HAP-1 (cell line): ENCODE measurements around the gene CCDC171.
A peak's percentile ranks its signal among the peaks of the same experiment; 100 is the strongest.

Experiments
- DNase-seq, 2 experiments: peaks; one replicate each; pipeline ENCODE4 v3.0.0-alpha.2; 2016 to 2020; ENCODE audit warnings: low spot score in 2 of 2
- H3K27me3 ChIP-seq: fragments of 250-450 bp; sonication (Bioruptor Pico); 2 replicates; pipeline ENCODE4 v1.5.1; 2020; ENCODE audit warnings: low read depth, mild to moderate bottlenecking, moderate library complexity
- H3K36me3 ChIP-seq: fragments of 250-450 bp; sonication (Bioruptor Pico); replicated peaks from 2 replicates; pipeline ENCODE4 v1.5.1; 2020; ENCODE audit warnings: mild to moderate bottlenecking
- H3K4me1 ChIP-seq: fragments of 250-450 bp; sonication (Bioruptor Pico); 2 replicates; pipeline ENCODE4 v1.5.1; 2020; ENCODE audit warnings: mild to moderate bottlenecking
- H3K4me3 ChIP-seq: fragments of 250-450 bp; sonication (Bioruptor Pico); 2 replicates; pipeline ENCODE4 v1.5.1; 2020; ENCODE audit warnings: mild to moderate bottlenecking, moderate library complexity
- H3K9me3 ChIP-seq: fragments of 250-450 bp; sonication (Bioruptor Pico); 2 replicates; pipeline ENCODE4 v1.5.1; 2020; ENCODE audit warnings: mild to moderate bottlenecking, moderate library complexity
- in situ Hi-C: fragments of 300-500 bp; cut with MboI; formaldehyde crosslinking; loops from 3 replicates; pipeline ENCODE4 v1.14.3; 2020; ENCODE audit warnings: low sequenced_read_pairs, inconsistent platforms, mixed read lengths

CCDC171 gene

GRCh38 chr9:15552636-15553527, at the start of gene CCDC171:
Gene CCDC171, plus strand, starts transcription at chr9:15553043. Its CDS starts 11,046 bp downstream, at chr9:15564089.
- peak within 1 kb of the TSS; percentile 46 for H3K4me3 ChIP-seq
- H3K4me1 ChIP-seq, result peaks cover 6% of the 10 kb centered on the region; the same call in 1 of the 2 replicates
- no peaks in the 10 kb centered on the region for H3K9me3 ChIP-seq
- in situ Hi-C loops, result loop anchor here (5.0 kb wide), 1 partner anchor 39 kb away; no protein-coding TSS in a partner anchor
- no peaks in the 10 kb centered on the region for H3K27me3 ChIP-seq
- no peaks in the 10 kb centered on the region for H3K36me3 ChIP-seq
- DNase-seq, result peak; percentile 91 to 95

- DNase-seq, result no peak
- no peaks in the 10 kb centered on the region for H3K9me3 ChIP-seq
- peaks cover 6% of the 10 kb centered on the region; the same call in 1 of the 2 replicates for H3K4me1 ChIP-seq
- H3K36me3 ChIP-seq, result peaks cover 62% of the 10 kb centered on the region
- no peak overlapping the region for H3K4me3 ChIP-seq
- in situ Hi-C loops, result loop anchor here (25.0 kb wide), 1 partner anchor 106 kb away; no protein-coding TSS in a partner anchor
- H3K27me3 ChIP-seq, result no peaks in the 10 kb centered on the region
Measured at GRCh38 chr9:15505921-15506320, 46.9 kb upstream of the CCDC171 start.

GRCh38 chr9:15509931-15510788, 42.7 kb upstream of the CCDC171 start:
- peak; percentile 27 to 68 for DNase-seq
- in situ Hi-C loops, result loop anchor here (25.0 kb wide), 1 partner anchor 102 kb away; no protein-coding TSS in a partner anchor

GRCh38 chr9:15510789-15511575, 41.9 kb upstream of the CCDC171 start, which contains the start of gene PSIP1:
Gene PSIP1, minus strand, starts transcription at chr9:15510970. Its CDS starts 782 bp downstream, at chr9:15510188.
- Histone ChIP-seq H3K4me3 (peak within 1 kb of the TSS; percentile 80), H3K9me3 (no peaks in the 10 kb centered on the region), H3K27me3 (no peaks in the 10 kb centered on the region), H3K36me3 (peaks cover 26% of the 10 kb centered on the region), H3K4me1 (peaks cover 16% of the 10 kb centered on the region)
- in situ Hi-C loops, result loop anchor here (25.0 kb wide), 1 partner anchor 101 kb away; no protein-coding TSS in a partner anchor
- DNase-seq, result peak; percentile 86

More at GRCh38 chr9:15509931-15510788, 42.7 kb upstream of the CCDC171 start:
- Histone ChIP-seq H3K4me3 (peak overlapping the region; percentile 80), H3K4me1 (peaks cover 16% of the 10 kb centered on the region), H3K9me3 (no peaks in the 10 kb centered on the region), H3K36me3 (peaks cover 34% of the 10 kb centered on the region), H3K27me3 (no peaks in the 10 kb centered on the region)

GRCh38 chr9:15512204-15512603, 40.6 kb upstream of the CCDC171 start:
- Histone ChIP-seq H3K9me3 (no peaks in the 10 kb centered on the region), H3K36me3 (peaks cover 14% of the 10 kb centered on the region), H3K4me3 (no peak overlapping the region), H3K27me3 (no peaks in the 10 kb centered on the region), H3K4me1 (peaks cover 16% of the 10 kb centered on the region)
- in situ Hi-C loops, result loop anchor here (25.0 kb wide), 1 partner anchor 100 kb away; no protein-coding TSS in a partner anchor
- no peak for DNase-seq

GRCh38 chr9:15512889-15513288, 40.0 kb upstream of the CCDC171 start:
- no peak for DNase-seq
- in situ Hi-C loops, result loop anchor here (25.0 kb wide), 1 partner anchor 99 kb away; no protein-coding TSS in a partner anchor

GRCh38 chr9:15513335-15513734, 39.5 kb upstream of the CCDC171 start:
- Histone ChIP-seq H3K36me3 (peaks cover 4% of the 10 kb centered on the region), H3K27me3 (no peaks in the 10 kb centered on the region), H3K9me3 (no peaks in the 10 kb centered on the region), H3K4me3 (no peak overlapping the region), H3K4me1 (peaks cover 16% of the 10 kb centered on the region)
- DNase-seq, result peak; percentile 49 to 66
- in situ Hi-C loops, result loop anchor here (25.0 kb wide), 1 partner anchor 99 kb away; no protein-coding TSS in a partner anchor

More at GRCh38 chr9:15512889-15513288, 40.0 kb upstream of the CCDC171 start:
- Histone ChIP-seq H3K4me3 (no peak overlapping the region), H3K36me3 (peaks cover 8% of the 10 kb centered on the region), H3K4me1 (peaks cover 16% of the 10 kb centered on the region), H3K27me3 (no peaks in the 10 kb centered on the region), H3K9me3 (no peaks in the 10 kb centered on the region)

GRCh38 chr9:15519831-15520230, 33.0 kb upstream of the CCDC171 start:
- in situ Hi-C loops, result loop anchor here (25.0 kb wide), 1 partner anchor 92 kb away; no protein-coding TSS in a partner anchor
- DNase-seq, result no peak
- Histone ChIP-seq H3K9me3 (no peaks in the 10 kb centered on the region), H3K36me3 (no peaks in the 10 kb centered on the region), H3K4me1 (no peaks in the 10 kb centered on the region), H3K4me3 (no peak overlapping the region), H3K27me3 (no peaks in the 10 kb centered on the region)

- H3K9me3 ChIP-seq, result no peaks in the 10 kb centered on the region
- no peak for DNase-seq
- no peaks in the 10 kb centered on the region for H3K4me1 ChIP-seq
- H3K27me3 ChIP-seq, result no peaks in the 10 kb centered on the region; the same call in 1 of the 2 replicates
- in situ Hi-C loops, result loop anchor here (25.0 kb wide), 1 partner anchor 91 kb away; no protein-coding TSS in a partner anchor
- H3K4me3 ChIP-seq, result no peak overlapping the region
- no peaks in the 10 kb centered on the region for H3K36me3 ChIP-seq
Measured at GRCh38 chr9:15521254-15521653, 31.6 kb upstream of the CCDC171 start.

- Histone ChIP-seq H3K4me3 (no peak overlapping the region), H3K9me3 (no peaks in the 10 kb centered on the region), H3K36me3 (no peaks in the 10 kb centered on the region), H3K27me3 (no peaks in the 10 kb centered on the region; the same call in 1 of the 2 replicates), H3K4me1 (no peaks in the 10 kb centered on the region)
- in situ Hi-C loops, result loop anchor here (25.0 kb wide), 1 partner anchor 90 kb away; no protein-coding TSS in a partner anchor
- DNase-seq, result no peak
Measured at GRCh38 chr9:15522130-15522755, 30.6 kb upstream of the CCDC171 start.

- no peaks in the 10 kb centered on the region; the same call in 1 of the 2 replicates for H3K27me3 ChIP-seq
- no peak overlapping the region for H3K4me3 ChIP-seq
- DNase-seq, result no peak
- H3K36me3 ChIP-seq, result no peaks in the 10 kb centered on the region
- in situ Hi-C loops, result loop anchor here (25.0 kb wide), 1 partner anchor 87 kb away; no protein-coding TSS in a partner anchor
- H3K9me3 ChIP-seq, result no peaks in the 10 kb centered on the region
- H3K4me1 ChIP-seq, result no peaks in the 10 kb centered on the region
Measured at GRCh38 chr9:15524845-15525455, 27.9 kb upstream of the CCDC171 start.

GRCh38 chr9:15525958-15526357, 26.9 kb upstream of the CCDC171 start:
- no peaks in the 10 kb centered on the region for H3K4me1 ChIP-seq
- DNase-seq, result no peak
- H3K36me3 ChIP-seq, result no peaks in the 10 kb centered on the region
- H3K9me3 ChIP-seq, result no peaks in the 10 kb centered on the region
- in situ Hi-C loops, result no loop called here
- H3K4me3 ChIP-seq, result no peak overlapping the region
- no peaks in the 10 kb centered on the region; the same call in 1 of the 2 replicates for H3K27me3 ChIP-seq
